A549 (cell line): ENCODE results near the gene LRFN3. TPM values are rescaled to one million over a fixed set of nuclear protein-coding genes. Genes with fewer than 3 reads are reported as not detected.

Experiments used
- ATAC-seq, 2 experiments: fragments of 200-7000 bp in 1 of 2; fragments of >200 bp in 1 of 2; cut with Nextera tagmentation in 1 of 2; cut with Tn5 transposase in 1 of 2; 3 replicates each; pipeline versions ENCODE4 v1.8.0 to v1.9.1; 2018 to 2020; ENCODE audit warnings: mild to moderate bottlenecking in 1 of 2, moderate library complexity in 1 of 2
- CTCF ChIA-PET: fragments of 300-600 bp; sonication (Branson Sonifier 250); formaldehyde crosslinking; extraction: SDS; loops from one replicate; lab custom pipeline; 2021; ENCODE audit warnings: antibody characterized with exemption, inconsistent platforms; lab: Yijun Ruan, JAX
- POLR2A ChIA-PET: fragments of 350-600 bp; formaldehyde crosslinking; extraction: SDS; loops from one replicate; lab custom pipeline; 2021; ENCODE audit warnings: antibody characterized with exemption, inconsistent platforms; lab: Yijun Ruan, JAX
- DNase-seq, 2 experiments: peaks; one replicate each; pipeline versions ENCODE4 v3.0.0 to v3.0.0-alpha.2; 2011 to 2016; ENCODE audit warnings: low read depth in 1 of 2, low spot score in 1 of 2
- FAIRE-seq: peaks from 2 replicates; lab custom pipeline; 2011; peaks lifted over from hg19 to GRCh38; lab: Jason Lieb, UNC
- H3K27ac ChIP-seq, 2 experiments: fragments of >200 bp; sonication (Bioruptor Twin); formaldehyde crosslinking; 3 replicates each; pipeline ENCODE4 v1.5.1; 2016 to 2017
- H3K4me1 ChIP-seq: fragments of >200 bp; sonication (Bioruptor Twin); formaldehyde crosslinking; 3 replicates; pipeline ENCODE4 v1.6.1; 2016
- H3K4me2 ChIP-seq: fragments of >200 bp; sonication (Bioruptor Twin); formaldehyde crosslinking; 3 replicates; pipeline ENCODE4 v1.6.1; 2016
- H3K4me3 ChIP-seq: fragments of >200 bp; sonication (Bioruptor Twin); formaldehyde crosslinking; 3 replicates; pipeline ENCODE4 v1.5.1; 2016
- H3K9me3 ChIP-seq: fragments of >200 bp; sonication (Bioruptor Twin); formaldehyde crosslinking; 3 replicates; pipeline ENCODE4 v1.6.1; 2016
- CBX2 ChIP-seq: fragments of 200-600 bp; sonication (generic); IDR thresholded peaks from 2 replicates; pipeline ENCODE4 v1.6.1; 2016; ENCODE audit warnings: low read depth, mild to moderate bottlenecking, borderline replicate concordance
- EP300 ChIP-seq, 2 experiments: fragments of >200 bp; sonication (Bioruptor Twin); formaldehyde crosslinking; IDR thresholded peaks; 2 replicates in 1 of 2; 3 replicates in 1 of 2; pipeline ENCODE4 v1.6.1; 2016 to 2017
- FOSL2 ChIP-seq, 2 experiments: fragments of 450-650 bp in 1 of 2; fragments of >200 bp in 1 of 2; sonication (Bioruptor Twin) in 1 of 2; formaldehyde crosslinking; IDR thresholded peaks; 2 replicates each; pipeline versions ENCODE4 v1.5.0 to v1.6.1; 2016 to 2020; ENCODE audit warnings: mild to moderate bottlenecking in 1 of 2, moderate library complexity in 1 of 2
- FOXS1 ChIP-seq: fragments of 250-450 bp; sonication (Bioruptor Pico); IDR thresholded peaks from 2 replicates; pipeline ENCODE4 v1.5.0; 2020; ENCODE audit warnings: mild to moderate bottlenecking, moderate library complexity
- HDAC2 ChIP-seq: fragments of 200-600 bp; sonication (generic); IDR thresholded peaks from 2 replicates; pipeline ENCODE4 v1.6.1; 2016
- HEYL ChIP-seq: fragments of 250-450 bp; sonication (Bioruptor Pico); IDR thresholded peaks from 2 replicates; pipeline ENCODE4 v1.8.0; 2021; ENCODE audit warnings: mild to moderate bottlenecking, moderate library complexity
- JUNB ChIP-seq: fragments of >200 bp; sonication (Bioruptor Twin); formaldehyde crosslinking; IDR thresholded peaks from 2 replicates; pipeline ENCODE4 v1.6.1; 2016
- KDM5A ChIP-seq: fragments of 200-600 bp; sonication (generic); IDR thresholded peaks from 2 replicates; pipeline ENCODE4 v1.6.1; 2016; ENCODE audit warnings: antibody characterized with exemption, mild to moderate bottlenecking
- NFE2L2 ChIP-seq: fragments of 150-350 bp; conservative IDR thresholded peaks from 2 replicates; pipeline ENCODE4 v1.6.1; 2014; ENCODE audit warnings: low read length
- POLR2AphosphoS2 ChIP-seq: conservative IDR thresholded peaks from 2 replicates; pipeline ENCODE4 v1.6.1; 2012; ENCODE audit warnings: low read length, improper control_type of control experiment, inconsistent platforms
- RARB ChIP-seq: fragments of 250-450 bp; sonication (Bioruptor Pico); IDR thresholded peaks from 2 replicates; pipeline ENCODE4 v1.8.0; 2021; ENCODE audit warnings: mild to moderate bottlenecking, moderate library complexity
- RNF2 ChIP-seq: fragments of 200-600 bp; sonication (generic); IDR thresholded peaks from 2 replicates; pipeline ENCODE4 v1.6.1; 2016; ENCODE audit warnings: low read depth, mild to moderate bottlenecking, antibody characterized with exemption, moderate library complexity, borderline replicate concordance
- TFCP2L1 ChIP-seq: fragments of 250-450 bp; sonication (Bioruptor Pico); IDR thresholded peaks from 2 replicates; pipeline ENCODE4 v1.5.0; 2021; ENCODE audit warnings: mild to moderate bottlenecking
- ZFP36 ChIP-seq: fragments of 450-650 bp; IDR thresholded peaks from 2 replicates; pipeline ENCODE4 v1.6.1; 2014; ENCODE audit warnings: borderline replicate concordance; ENCODE audit not compliant: partially characterized antibody
- WGBS: methylation state at CpG from one replicate; pipeline ENCODE4 v1.1.6; 2017; ENCODE audit errors: missing lambda C conversion rate; 5-methylcytosine and 5-hydroxymethylcytosine counted together
- polyA plus RNA-seq, 4 experiments: library from polyadenylated mRNA; depleted of rRNA in 3 of 4; stranded (reverse); fragments of >200 nt; fragmentation: RNase III in 1 of 4; extraction: RNeasy Plus Mini Kit Qiagen cat#74134 plus additional on column Dnase treatment in 1 of 4; gene quantifications; 2 replicates in 3 of 4; 3 replicates in 1 of 4; pipeline ENCODE4 v1.2.3, GENCODE V29; 2011 to 2017
- TF ChIP-seq, protein P1 (sequence below): fragments of >200 bp; sonication (Bioruptor Twin); formaldehyde crosslinking; IDR thresholded peaks from 3 replicates; pipeline ENCODE4 v1.6.1; 2016

Gene LRFN3
- polyA plus RNA-seq, 2 of the 4 experiments (the other 2 are of a cell fraction): 2.4 to 16.6 TPM

DNA sequence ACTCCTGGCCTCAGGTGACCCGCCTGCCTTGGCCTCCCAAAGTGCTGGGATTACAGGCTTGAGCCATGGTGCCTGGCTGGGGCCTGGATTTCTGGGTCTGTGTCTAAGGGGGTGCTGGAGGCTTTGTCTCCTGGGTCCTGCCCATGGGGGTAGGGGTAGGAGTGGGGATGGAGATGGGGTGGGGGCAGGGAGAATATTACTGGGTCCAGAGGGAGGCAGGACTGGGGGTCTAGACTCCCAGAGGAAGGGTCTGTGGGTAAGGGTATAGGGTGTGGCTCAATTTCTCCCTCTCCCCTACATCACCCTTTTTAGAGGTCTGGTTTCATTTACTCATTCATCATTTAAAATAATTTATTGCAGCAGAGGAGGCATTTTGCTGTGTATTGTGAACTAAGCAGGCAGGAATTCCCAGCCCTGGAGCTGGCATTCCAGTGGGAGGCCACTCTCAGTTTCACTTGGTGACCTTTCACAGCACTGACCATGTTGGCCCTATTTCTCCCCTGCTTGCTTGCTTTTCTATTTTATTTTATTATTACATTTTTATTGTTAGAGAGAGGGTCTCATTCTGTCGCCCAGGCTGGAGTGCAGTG lies 35.0 kb upstream of the LRFN3 start:
- peak; percentile 13 for FAIRE-seq
- Histone ChIP-seq H3K4me2 (peak overlapping the region; percentile 89), H3K9me3 (no peaks in the 10 kb centered on the region), H3K4me3 (peak overlapping the region; percentile 84), H3K27ac (peak overlapping the region; percentile 80 to 89), H3K4me1 (peaks cover 26% of the 10 kb centered on the region)
- CTCF ChIA-PET: interaction anchor here (1.4 to 1.9 kb wide), 3 partner anchors 19 to 31 kb away, joined by 4 to 7 read pairs (median 6); no protein-coding TSS in a partner anchor
- no peak for ATAC-seq
- no peak for DNase-seq
- 19% methylated on average over 2 of the region's 2 CpGs for WGBS
- POLR2A ChIA-PET: interaction anchor here (0.7 to 1.4 kb wide), 4 partner anchors 18 to 794 kb away, joined by 3 to 14 read pairs (median 4); partner anchors contain the start of gene COX6B1
- TF ChIP-seq ZFP36 (no peak), FOSL2 (IDR thresholded peaks at IDR 0.05) (no peak), FOSL2 (CRISPR knock-in tag; IDR thresholded peaks at IDR 0.05) (no peak), FOXS1 (CRISPR knock-in tag) (no peak), JUNB (no peak), EP300 (IDR thresholded peaks at IDR 0.05) (no peak), KDM5A (no peak), POLR2AphosphoS2 (no peak), HEYL (CRISPR knock-in tag) (no peak)
- TF ChIP-seq, all 56 proteins: peak for 0

DNA sequence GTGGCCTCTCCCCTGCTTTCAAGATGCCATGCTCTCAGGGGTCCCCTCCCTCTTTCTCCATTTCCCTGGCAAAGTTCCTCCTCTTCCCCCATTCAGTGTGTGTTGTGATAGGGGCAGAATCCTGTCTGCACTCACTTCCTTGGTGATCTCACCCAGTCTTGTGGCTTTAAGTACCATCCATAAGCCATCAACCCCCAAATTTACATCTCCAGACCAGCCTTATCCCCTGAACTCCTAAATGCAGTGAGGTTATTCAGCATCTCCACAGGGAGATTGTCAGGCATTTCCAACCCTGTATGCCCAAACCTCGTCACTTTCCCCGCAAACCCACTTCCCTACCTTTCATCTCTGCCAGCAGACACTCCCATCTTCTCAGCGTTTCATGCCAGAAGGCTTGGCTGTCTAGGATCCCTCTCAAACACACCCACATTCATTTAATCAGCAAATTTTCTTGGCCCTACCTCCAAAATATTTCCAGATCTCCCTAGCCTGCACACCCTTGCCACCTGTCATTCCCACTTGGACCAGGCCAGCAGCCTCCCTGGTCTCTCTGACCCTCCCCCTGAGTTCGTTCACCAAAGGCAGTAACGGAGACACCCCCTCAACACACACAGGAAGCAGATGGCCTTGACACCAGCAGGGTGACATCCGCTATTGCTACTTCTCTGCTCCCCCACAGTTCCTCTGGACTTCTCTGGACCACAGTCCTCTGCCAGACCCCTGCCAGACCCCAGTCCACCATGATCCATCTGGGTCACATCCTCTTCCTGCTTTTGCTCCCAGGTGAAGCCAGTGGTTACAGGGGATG lies 34.1 kb upstream of the LRFN3 start, which contains the start of gene HCST:
Gene HCST, plus strand, starts transcription at position 676 of the 808 bp plus-strand sequence. Its CDS starts 65 bp downstream, at position 741.
- H3K27ac ChIP-seq: peak within 1 kb of the TSS; percentile 53 to 89; a peak in 5 of 6 replicates
- FAIRE-seq (peak; percentile 51), ATAC-seq (no peak), DNase-seq (no peak)
- peak within 1 kb of the TSS; percentile 89 for H3K4me2 ChIP-seq
- H3K4me3 ChIP-seq: peak within 1 kb of the TSS; percentile 34
- TF ChIP-seq TFCP2L1: no peak
- TF ChIP-seq, protein P1, sequence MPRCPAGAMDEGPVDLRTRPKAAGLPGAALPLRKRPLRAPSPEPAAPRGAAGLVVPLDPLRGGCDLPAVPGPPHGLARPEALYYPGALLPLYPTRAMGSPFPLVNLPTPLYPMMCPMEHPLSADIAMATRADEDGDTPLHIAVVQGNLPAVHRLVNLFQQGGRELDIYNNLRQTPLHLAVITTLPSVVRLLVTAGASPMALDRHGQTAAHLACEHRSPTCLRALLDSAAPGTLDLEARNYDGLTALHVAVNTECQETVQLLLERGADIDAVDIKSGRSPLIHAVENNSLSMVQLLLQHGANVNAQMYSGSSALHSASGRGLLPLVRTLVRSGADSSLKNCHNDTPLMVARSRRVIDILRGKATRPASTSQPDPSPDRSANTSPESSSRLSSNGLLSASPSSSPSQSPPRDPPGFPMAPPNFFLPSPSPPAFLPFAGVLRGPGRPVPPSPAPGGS: no peak
- TF ChIP-seq CBX2: no peak
- no peak for TF ChIP-seq NFE2L2
- no peak for TF ChIP-seq RNF2
- TF ChIP-seq RARB (CRISPR knock-in tag): no peak
- H3K9me3 ChIP-seq: no peaks in the 10 kb centered on the region
- 73% methylated on average over 6 of the region's 6 CpGs for WGBS
- CTCF ChIA-PET: interaction anchor here (3.9 kb wide), 1 partner anchor 24 kb away, joined by 20 read pairs; no protein-coding TSS in a partner anchor
- POLR2A ChIA-PET: no interaction called here
- H3K4me1 ChIP-seq: peaks cover 33% of the 10 kb centered on the region

DNA sequence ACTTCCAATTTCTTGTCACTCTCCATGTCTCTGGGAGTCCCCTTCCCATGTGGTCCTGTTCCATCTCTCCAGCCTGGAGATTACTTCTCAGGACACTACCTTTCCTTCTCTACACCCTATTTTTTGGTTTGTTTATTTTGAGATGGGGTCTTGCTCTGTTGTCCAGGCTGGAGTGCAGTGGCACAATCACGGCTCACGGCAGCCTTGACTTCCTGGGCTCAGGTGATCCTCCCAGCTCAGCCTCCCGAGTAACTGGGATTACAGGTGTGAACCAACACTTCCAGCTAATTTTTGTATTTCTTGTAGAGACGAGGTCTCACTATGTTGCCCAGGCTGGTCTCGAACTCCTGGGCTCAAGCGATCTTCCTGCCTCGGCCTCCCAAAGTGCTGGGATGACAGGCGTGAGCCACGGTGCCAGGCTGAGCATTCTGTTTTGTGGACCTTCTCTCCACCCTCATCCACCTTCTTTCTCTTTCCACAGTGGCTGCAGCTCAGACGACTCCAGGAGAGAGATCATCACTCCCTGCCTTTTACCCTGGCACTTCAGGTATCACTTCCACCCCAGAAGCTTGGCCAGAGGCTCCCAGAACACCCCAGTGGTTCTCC lies 33.2 kb upstream of the LRFN3 start:
- CTCF ChIA-PET: interaction anchor here (0.9 to 4.9 kb wide), 4 partner anchors 12 to 28 kb away, joined by 3 to 29 read pairs (median 12); no protein-coding TSS in a partner anchor
- Histone ChIP-seq H3K4me2 (peak overlapping the region; percentile 82), H3K9me3 (no peaks in the 10 kb centered on the region)
- FAIRE-seq: no peak
- TF ChIP-seq TFCP2L1 (no peak), HEYL (CRISPR knock-in tag) (no peak), HDAC2 (no peak)
- TF ChIP-seq, all 56 proteins: peak for 0
- Histone ChIP-seq H3K4me3 (peak overlapping the region; percentile 34), H3K4me1 (peaks cover 33% of the 10 kb centered on the region), H3K27ac (peak overlapping the region; percentile 53 to 70; a peak in 5 of 6 replicates)
- ATAC-seq: no peak
- DNase-seq: no peak
- WGBS: 74% methylated on average over 10 of the region's 10 CpGs
- POLR2A ChIA-PET: no interaction called here
